ENCODE data around the gene PBXIP1. TPM values are rescaled to one million over a fixed set of nuclear protein-coding genes. Genes with fewer than 3 reads are reported as not detected.
"Not testable (repeated sequence)": the region's sequence is repeated elsewhere in the genome, so short reads cannot be mapped to it uniquely, and the experiment has no call there.

The PBXIP1 gene
- total RNA-seq, 1 experiment from 2014 or later = 24.0 TPM

DNA sequence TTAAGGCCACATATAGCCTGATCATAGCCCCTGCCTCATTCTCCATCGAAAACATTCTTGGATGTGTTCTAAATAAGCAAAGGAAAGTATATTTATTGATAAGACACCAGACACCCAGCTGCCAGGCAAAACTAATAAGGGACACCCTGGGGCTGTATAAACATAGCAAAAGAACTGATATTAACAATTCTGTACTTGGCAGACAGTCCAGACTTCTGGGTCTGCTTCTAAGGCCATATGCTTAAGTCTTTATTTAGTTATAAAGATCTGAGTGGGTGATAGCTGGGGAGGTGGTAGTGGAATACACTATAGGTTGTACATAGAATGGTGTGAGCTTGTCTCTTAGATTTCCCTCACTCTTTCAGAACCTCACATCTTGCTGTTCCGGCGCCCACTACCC lies 22.5 kb upstream of the PBXIP1 start:
- Histone ChIP-seq H3K4me1 (no peaks in the 10 kb centered on the region; the same call in 1 of the 2 replicates), H3K27me3 (replicated peaks; ENCODE audit: control insufficient read depth, insufficient read depth, low read length) (no peaks in the 10 kb centered on the region), H3K9me3 (no peaks in the 10 kb centered on the region), H3K36me3 (ENCODE audit: control insufficient read depth, insufficient read depth, low read length) (no peaks in the 10 kb centered on the region; the same call in 1 of the 2 replicates), H3K4me3 (ENCODE audit: low read depth, low read length) (no peak overlapping the region)
- H3K36me3 Mint-ChIP-seq (ENCODE audit: insufficient read depth, unreplicated experiment) = peaks cover 40% of the 10 kb centered on the region
- intact Hi-C loops (cut with micrococcal nuclease; ENCODE audit: unreplicated experiment) = no loop called here
- no peak for DNase-seq
- POLR2A ChIA-PET = no interaction called here
- CTCF ChIA-PET = no interaction called here
- H3K4me3 Mint-ChIP-seq (ENCODE audit: unreplicated experiment) = no peak overlapping the region
- H3K27me3 Mint-ChIP-seq (ENCODE audit: insufficient read depth, unreplicated experiment) = no peaks in the 10 kb centered on the region
- no peaks in the 10 kb centered on the region for H3K4me1 Mint-ChIP-seq (ENCODE audit: low read depth, unreplicated experiment)
- no TSS peak for BruUV-seq (replicated peaks)
- TF ChIP-seq, protein P1, sequence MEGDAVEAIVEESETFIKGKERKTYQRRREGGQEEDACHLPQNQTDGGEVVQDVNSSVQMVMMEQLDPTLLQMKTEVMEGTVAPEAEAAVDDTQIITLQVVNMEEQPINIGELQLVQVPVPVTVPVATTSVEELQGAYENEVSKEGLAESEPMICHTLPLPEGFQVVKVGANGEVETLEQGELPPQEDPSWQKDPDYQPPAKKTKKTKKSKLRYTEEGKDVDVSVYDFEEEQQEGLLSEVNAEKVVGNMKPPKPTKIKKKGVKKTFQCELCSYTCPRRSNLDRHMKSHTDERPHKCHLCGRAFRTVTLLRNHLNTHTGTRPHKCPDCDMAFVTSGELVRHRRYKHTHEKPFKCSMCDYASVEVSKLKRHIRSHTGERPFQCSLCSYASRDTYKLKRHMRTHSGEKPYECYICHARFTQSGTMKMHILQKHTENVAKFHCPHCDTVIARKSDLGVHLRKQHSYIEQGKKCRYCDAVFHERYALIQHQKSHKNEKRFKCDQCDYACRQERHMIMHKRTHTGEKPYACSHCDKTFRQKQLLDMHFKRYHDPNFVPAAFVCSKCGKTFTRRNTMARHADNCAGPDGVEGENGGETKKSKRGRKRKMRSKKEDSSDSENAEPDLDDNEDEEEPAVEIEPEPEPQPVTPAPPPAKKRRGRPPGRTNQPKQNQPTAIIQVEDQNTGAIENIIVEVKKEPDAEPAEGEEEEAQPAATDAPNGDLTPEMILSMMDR (IDR thresholded peaks at IDR 0.05; ENCODE audit: insufficient read depth in 1 of 2, low read depth in 1 of 2, low read length in 1 of 2, severe bottlenecking in 1 of 2, unreplicated experiment in 1 of 2) = no peak
- H3K27ac Mint-ChIP-seq (ENCODE audit: unreplicated experiment) = no peak overlapping the region
- H3K9me3 Mint-ChIP-seq (ENCODE audit: unreplicated experiment) = no peaks in the 10 kb centered on the region

DNA sequence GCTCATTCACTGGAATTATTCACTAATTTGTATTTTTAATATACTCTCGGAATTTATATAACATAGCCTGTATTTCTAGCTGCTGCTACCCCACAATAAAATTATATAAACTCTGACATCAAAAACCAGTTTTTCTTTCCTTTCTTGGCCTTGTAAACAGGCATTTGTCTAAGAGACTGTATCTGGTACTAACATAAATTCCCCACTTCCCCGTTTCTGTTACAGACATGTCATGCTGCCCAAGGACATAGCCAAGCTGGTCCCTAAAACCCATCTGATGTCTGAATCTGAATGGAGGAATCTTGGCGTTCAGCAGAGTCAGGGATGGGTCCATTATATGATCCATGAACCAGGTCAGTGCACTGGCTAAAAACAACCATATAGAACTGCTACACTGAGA lies 21.9 kb upstream of the PBXIP1 start:
- H3K4me1 ChIP-seq; H3K27me3 ChIP-seq (replicated peaks; ENCODE audit: control insufficient read depth, insufficient read depth, low read length); H3K4me3 ChIP-seq (ENCODE audit: low read depth, low read length); DNase-seq; BruUV-seq (replicated peaks); H3K9me3 ChIP-seq; intact Hi-C loops (cut with micrococcal nuclease; ENCODE audit: unreplicated experiment); H3K4me3 Mint-ChIP-seq (ENCODE audit: unreplicated experiment); H3K9me3 Mint-ChIP-seq (ENCODE audit: unreplicated experiment); H3K36me3 ChIP-seq (ENCODE audit: control insufficient read depth, insufficient read depth, low read length); H3K27me3 Mint-ChIP-seq (ENCODE audit: insufficient read depth, unreplicated experiment); H3K4me1 Mint-ChIP-seq (ENCODE audit: low read depth, unreplicated experiment); H3K27ac Mint-ChIP-seq (ENCODE audit: unreplicated experiment); POLR2A ChIA-PET; CTCF ChIA-PET: not testable (repeated sequence)
- peaks cover 40% of the 10 kb centered on the region for H3K36me3 Mint-ChIP-seq (ENCODE audit: insufficient read depth, unreplicated experiment)

DNA sequence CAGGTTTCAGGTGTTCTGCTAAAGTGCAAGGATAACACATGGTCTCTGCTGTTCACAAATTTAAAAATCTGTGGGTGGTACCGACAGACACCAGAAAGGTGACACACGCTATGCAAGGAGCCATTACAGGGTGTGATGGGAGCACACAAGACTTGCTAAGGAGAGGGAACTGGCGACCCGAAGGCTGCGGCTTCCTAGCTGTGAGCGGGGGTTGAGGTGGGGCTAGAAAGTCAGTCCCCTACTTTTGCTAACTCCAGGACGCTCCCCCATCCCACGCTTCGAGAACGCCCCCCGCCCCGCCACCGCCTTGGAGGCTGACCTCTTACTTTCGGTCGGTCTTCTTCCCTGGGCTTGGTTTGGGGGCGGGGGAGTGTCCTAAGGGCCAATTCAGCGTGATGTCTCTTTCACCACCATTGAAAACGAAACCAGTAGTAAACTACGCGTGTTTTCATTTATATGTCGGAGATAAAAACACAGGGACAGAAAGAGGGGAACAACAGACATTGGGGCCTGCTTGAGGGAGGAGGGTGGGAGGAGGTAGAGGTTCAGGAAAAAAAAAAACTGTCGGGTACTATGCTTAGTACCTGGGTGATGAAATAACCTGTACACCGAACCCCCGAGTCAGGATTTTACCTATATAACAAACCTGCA lies 19.6 kb upstream of the PBXIP1 start:
- POLR2A ChIA-PET = interaction anchor here (1.3 to 1.8 kb wide), 2 partner anchors 8 to 39 kb away, joined by 4 to 5 read pairs; partner anchors contain the start of genes FLAD1 and PMVK
- H3K9me3 ChIP-seq = no peaks in the 10 kb centered on the region
- TF ChIP-seq, protein P1 (IDR thresholded peaks at IDR 0.05; ENCODE audit: insufficient read depth in 1 of 2, low read depth in 1 of 2, low read length in 1 of 2, severe bottlenecking in 1 of 2, unreplicated experiment in 1 of 2) = no peak
- H3K4me3 Mint-ChIP-seq (ENCODE audit: unreplicated experiment) = no peak overlapping the region
- intact Hi-C loops (cut with micrococcal nuclease; ENCODE audit: unreplicated experiment) = no loop called here
- H3K36me3 Mint-ChIP-seq (ENCODE audit: insufficient read depth, unreplicated experiment) = peaks cover 30% of the 10 kb centered on the region
- H3K27me3 ChIP-seq (replicated peaks; ENCODE audit: control insufficient read depth, insufficient read depth, low read length) = no peaks in the 10 kb centered on the region
- peaks cover 18% of the 10 kb centered on the region for H3K4me1 Mint-ChIP-seq (ENCODE audit: low read depth, unreplicated experiment)
- no peaks in the 10 kb centered on the region for H3K27me3 Mint-ChIP-seq (ENCODE audit: insufficient read depth, unreplicated experiment)
- peaks cover 2% of the 10 kb centered on the region; the same call in 1 of the 2 replicates for H3K36me3 ChIP-seq (ENCODE audit: control insufficient read depth, insufficient read depth, low read length)
- peak overlapping the region; percentile 52 for H3K4me3 ChIP-seq (ENCODE audit: low read depth, low read length)
- H3K27ac Mint-ChIP-seq (ENCODE audit: unreplicated experiment) = no peak overlapping the region
- CTCF ChIA-PET = interaction anchor here (2.3 kb wide), 1 partner anchor 24 kb away, joined by 8 read pairs; no protein-coding TSS in a partner anchor
- H3K4me1 ChIP-seq = peaks cover 22% of the 10 kb centered on the region
- TSS peak; percentile 66 for BruUV-seq (replicated peaks)
- peak; percentile 62 to 63 for DNase-seq
- H3K9me3 Mint-ChIP-seq (ENCODE audit: unreplicated experiment) = no peaks in the 10 kb centered on the region
